ENCODE measurements around the gene CAPN9.

Gene CAPN9

DNA sequence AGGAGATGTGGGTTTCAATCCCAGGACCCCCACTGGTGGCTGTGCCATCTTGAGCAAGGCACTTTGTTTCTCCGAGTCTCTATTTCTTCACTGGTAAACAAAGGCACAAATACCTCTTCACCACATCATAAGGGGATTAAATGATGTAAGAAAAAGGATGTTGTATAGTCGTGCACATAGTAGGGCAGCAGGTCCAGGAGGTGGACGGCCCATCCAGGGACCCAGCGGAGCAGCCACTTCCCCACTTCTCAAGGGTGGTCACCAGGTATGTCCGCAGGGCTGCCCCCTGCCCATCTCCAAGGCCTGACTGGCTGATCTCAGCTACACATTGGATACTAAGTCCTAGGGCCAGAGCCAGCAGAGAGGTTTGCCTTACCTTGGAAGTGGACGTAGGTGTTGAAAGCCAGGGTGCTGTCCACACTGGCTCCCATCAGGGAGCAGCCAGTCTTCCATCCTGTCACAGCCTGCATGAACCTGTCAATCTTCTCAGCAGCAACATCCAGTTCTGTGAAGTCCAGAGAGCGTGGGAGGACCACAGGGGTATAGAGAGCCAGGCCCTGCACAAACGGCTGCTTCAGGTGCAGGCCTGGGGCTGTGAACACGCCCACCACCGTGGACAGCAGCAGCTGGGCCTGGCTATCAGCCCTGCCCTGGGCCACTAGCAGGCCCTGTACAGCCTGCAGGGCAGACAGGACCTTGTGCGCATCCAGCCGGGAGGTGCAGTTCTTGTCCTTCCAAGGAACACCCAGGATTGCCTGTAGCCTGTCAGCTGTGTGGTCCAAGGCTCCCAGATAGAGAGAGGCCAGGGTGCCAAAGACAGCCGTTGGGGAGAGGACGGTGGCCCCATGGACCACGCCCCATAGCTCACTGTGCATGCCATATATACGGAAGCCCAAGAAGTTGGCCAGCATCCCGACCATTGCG lies 37.3 kb upstream of the CAPN9 start:
- Histone ChIP-seq H2AFZ (ENCODE audit: low read depth, low read length) (no peak overlapping the region), H3K9ac (ENCODE audit: low read length) (no peak overlapping the region), H3K27me3 (ENCODE audit: low read depth, low read length) (no peaks in the 10 kb centered on the region), H3K27ac (ENCODE audit: low read length) (no peak overlapping the region), H3K9me3 (ENCODE audit: insufficient read depth, low read length) (no peaks in the 10 kb centered on the region), H3K36me3 (replicated peaks; ENCODE audit: low read depth, low read length) (no peaks in the 10 kb centered on the region), H3K79me2 (ENCODE audit: low read length) (no peaks in the 10 kb centered on the region), H3K4me1 (ENCODE audit: low read length) (no peaks in the 10 kb centered on the region), H3K4me2 (ENCODE audit: low read length) (no peak overlapping the region), H3K4me3 (ENCODE audit: low read length) (no peak overlapping the region), H4K20me1 (ENCODE audit: insufficient read depth, low read length) (no peaks in the 10 kb centered on the region)
- no peak for TF ChIP-seq EZH2phosphoT487 (IDR thresholded peaks at IDR 0.05; ENCODE audit: low read depth)
- TF ChIP-seq, protein P1, sequence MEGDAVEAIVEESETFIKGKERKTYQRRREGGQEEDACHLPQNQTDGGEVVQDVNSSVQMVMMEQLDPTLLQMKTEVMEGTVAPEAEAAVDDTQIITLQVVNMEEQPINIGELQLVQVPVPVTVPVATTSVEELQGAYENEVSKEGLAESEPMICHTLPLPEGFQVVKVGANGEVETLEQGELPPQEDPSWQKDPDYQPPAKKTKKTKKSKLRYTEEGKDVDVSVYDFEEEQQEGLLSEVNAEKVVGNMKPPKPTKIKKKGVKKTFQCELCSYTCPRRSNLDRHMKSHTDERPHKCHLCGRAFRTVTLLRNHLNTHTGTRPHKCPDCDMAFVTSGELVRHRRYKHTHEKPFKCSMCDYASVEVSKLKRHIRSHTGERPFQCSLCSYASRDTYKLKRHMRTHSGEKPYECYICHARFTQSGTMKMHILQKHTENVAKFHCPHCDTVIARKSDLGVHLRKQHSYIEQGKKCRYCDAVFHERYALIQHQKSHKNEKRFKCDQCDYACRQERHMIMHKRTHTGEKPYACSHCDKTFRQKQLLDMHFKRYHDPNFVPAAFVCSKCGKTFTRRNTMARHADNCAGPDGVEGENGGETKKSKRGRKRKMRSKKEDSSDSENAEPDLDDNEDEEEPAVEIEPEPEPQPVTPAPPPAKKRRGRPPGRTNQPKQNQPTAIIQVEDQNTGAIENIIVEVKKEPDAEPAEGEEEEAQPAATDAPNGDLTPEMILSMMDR (IDR thresholded peaks at IDR 0.05; ENCODE audit: low read depth, low read length) = no peak

DNA sequence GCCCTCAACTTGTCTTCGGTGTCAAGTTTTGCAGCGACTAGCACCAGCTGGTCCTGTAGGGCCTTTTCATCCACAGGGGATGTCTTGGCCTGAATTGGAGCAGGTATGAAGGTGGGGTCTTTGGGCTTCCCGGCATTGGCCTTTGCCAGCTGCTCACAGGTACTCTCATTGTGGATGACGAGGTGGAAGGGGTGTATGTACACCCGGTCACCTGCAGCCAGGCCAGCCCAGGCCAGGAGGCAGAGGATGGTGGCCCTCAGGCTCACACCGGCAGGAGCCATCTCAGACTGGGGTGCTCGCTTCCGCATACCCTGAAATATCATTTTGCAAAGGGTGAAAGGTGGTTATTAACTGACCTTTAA lies 36.7 kb upstream of the CAPN9 start:
- Histone ChIP-seq H3K27me3 (ENCODE audit: low read depth, low read length) (no peaks in the 10 kb centered on the region), H3K4me2 (ENCODE audit: low read length) (no peak overlapping the region), H3K9me3 (ENCODE audit: insufficient read depth, low read length) (no peaks in the 10 kb centered on the region), H3K4me3 (ENCODE audit: low read length) (no peak overlapping the region), H3K27ac (ENCODE audit: low read length) (no peak overlapping the region), H3K9ac (ENCODE audit: low read length) (no peak overlapping the region), H4K20me1 (ENCODE audit: insufficient read depth, low read length) (no peaks in the 10 kb centered on the region), H3K4me1 (ENCODE audit: low read length) (no peaks in the 10 kb centered on the region), H3K36me3 (replicated peaks; ENCODE audit: low read depth, low read length) (no peaks in the 10 kb centered on the region), H2AFZ (ENCODE audit: low read depth, low read length) (no peak overlapping the region), H3K79me2 (ENCODE audit: low read length) (no peaks in the 10 kb centered on the region)
- TF ChIP-seq, protein P1 (IDR thresholded peaks at IDR 0.05; ENCODE audit: low read depth, low read length) = no peak
- no peak for TF ChIP-seq EZH2phosphoT487 (IDR thresholded peaks at IDR 0.05; ENCODE audit: low read depth)

DNA sequence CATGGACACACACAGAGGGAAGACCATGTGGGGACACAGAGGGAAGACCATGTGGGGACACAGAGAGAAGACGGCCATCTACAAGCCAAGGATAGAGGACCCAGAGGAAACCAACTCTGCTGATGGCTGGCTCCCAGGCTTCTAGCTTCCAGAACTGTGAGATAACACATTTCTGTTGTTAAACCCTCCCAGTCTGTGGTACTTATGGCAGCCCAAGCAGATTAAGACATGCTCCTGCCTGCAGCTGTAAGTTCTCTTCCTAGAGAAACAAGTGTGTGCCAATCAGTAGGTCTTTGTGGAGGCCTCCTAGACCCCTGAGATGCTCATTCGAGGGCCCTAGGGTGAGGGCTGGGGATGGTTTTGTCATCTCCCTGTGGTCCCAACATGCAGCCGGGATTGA lies 35.9 kb upstream of the CAPN9 start:
- no peak overlapping the region for H3K9ac ChIP-seq (ENCODE audit: low read length)
- H3K27me3 ChIP-seq (ENCODE audit: low read depth, low read length) = no peaks in the 10 kb centered on the region
- H3K9me3 ChIP-seq (ENCODE audit: insufficient read depth, low read length) = no peaks in the 10 kb centered on the region
- H3K4me2 ChIP-seq (ENCODE audit: low read length) = no peak overlapping the region
- no peak overlapping the region for H2AFZ ChIP-seq (ENCODE audit: low read depth, low read length)
- H3K36me3 ChIP-seq (replicated peaks; ENCODE audit: low read depth, low read length) = no peaks in the 10 kb centered on the region
- no peaks in the 10 kb centered on the region for H4K20me1 ChIP-seq (ENCODE audit: insufficient read depth, low read length)
- no peaks in the 10 kb centered on the region for H3K79me2 ChIP-seq (ENCODE audit: low read length)
- H3K4me1 ChIP-seq (ENCODE audit: low read length) = no peaks in the 10 kb centered on the region
- TF ChIP-seq, protein P1 (IDR thresholded peaks at IDR 0.05; ENCODE audit: low read depth, low read length) = no peak
- TF ChIP-seq EZH2phosphoT487 (IDR thresholded peaks at IDR 0.05; ENCODE audit: low read depth) = no peak
- H3K27ac ChIP-seq (ENCODE audit: low read length) = no peak overlapping the region
- no peak overlapping the region for H3K4me3 ChIP-seq (ENCODE audit: low read length)

DNA sequence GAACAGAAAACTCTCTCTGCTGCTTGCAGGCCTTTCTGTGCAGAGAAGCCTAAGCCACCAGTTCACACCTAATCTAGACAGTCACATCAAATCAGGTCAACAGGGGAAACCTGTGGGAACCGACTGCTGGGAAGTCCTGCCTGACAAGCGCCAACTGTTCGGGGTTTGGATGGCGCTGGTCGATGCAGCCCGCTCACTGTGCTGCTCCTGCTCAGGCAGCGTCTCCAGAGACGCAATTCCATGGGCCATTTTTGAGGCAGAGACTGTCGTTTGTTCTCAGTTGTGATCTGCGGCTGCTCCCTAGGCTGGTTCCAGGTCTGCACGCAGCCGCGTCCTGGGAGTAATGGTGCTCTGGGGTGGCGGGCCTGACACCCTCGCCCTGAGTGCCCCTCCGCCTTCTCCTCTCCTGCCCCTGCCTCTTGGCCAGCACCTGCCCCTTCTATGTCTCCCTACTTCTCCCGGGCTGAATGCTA lies 34.7 kb upstream of the CAPN9 start:
- Histone ChIP-seq H4K20me1 (ENCODE audit: insufficient read depth, low read length) (no peaks in the 10 kb centered on the region), H3K36me3 (replicated peaks; ENCODE audit: low read depth, low read length) (no peaks in the 10 kb centered on the region), H3K27ac (ENCODE audit: low read length) (no peak overlapping the region), H3K9me3 (ENCODE audit: insufficient read depth, low read length) (no peaks in the 10 kb centered on the region), H3K4me1 (ENCODE audit: low read length) (no peaks in the 10 kb centered on the region), H3K4me3 (ENCODE audit: low read length) (no peak overlapping the region), H3K9ac (ENCODE audit: low read length) (no peak overlapping the region), H3K79me2 (ENCODE audit: low read length) (no peaks in the 10 kb centered on the region), H3K4me2 (ENCODE audit: low read length) (no peak overlapping the region), H2AFZ (ENCODE audit: low read depth, low read length) (no peak overlapping the region), H3K27me3 (ENCODE audit: low read depth, low read length) (no peaks in the 10 kb centered on the region)
- TF ChIP-seq, protein P1 (IDR thresholded peaks at IDR 0.05; ENCODE audit: low read depth, low read length) = no peak
- TF ChIP-seq EZH2phosphoT487 (IDR thresholded peaks at IDR 0.05; ENCODE audit: low read depth) = no peak
